GM12874 (cell line): ENCODE results near the gene SCTR.

Experiments
- CTCF ChIP-seq: IDR thresholded peaks from 2 replicates; pipeline ENCODE4 v1.5.1; 2011; ENCODE audit warnings: low read depth, mild to moderate bottlenecking, control low read depth, low read length, moderate library complexity; ENCODE audit not compliant: insufficient read depth

The SCTR gene

GRCh38 chr2:119473621-119474370 is 50.5 kb downstream of the SCTR start:
- no peak for TF ChIP-seq CTCF

GRCh38 chr2:119472749-119473148 is 51.5 kb downstream of the SCTR start:
- no peak for TF ChIP-seq CTCF

GRCh38 chr2:119469661-119470297 is 54.5 kb downstream of the SCTR start:
- TF ChIP-seq CTCF = no peak

GRCh38 chr2:119469131-119469530 is 55.2 kb downstream of the SCTR start:
- no peak for TF ChIP-seq CTCF

GRCh38 chr2:119468154-119468955 is 55.9 kb downstream of the SCTR start:
- no peak for TF ChIP-seq CTCF

- TF ChIP-seq CTCF = no peak
Observed at GRCh38 chr2:119466373-119466772, 57.9 kb downstream of the SCTR start.

- TF ChIP-seq CTCF = no peak
Observed at GRCh38 chr2:119465687-119466086, 58.6 kb downstream of the SCTR start.
